ENCODE results near the gene MYO3B. TPM values are rescaled to one million over a fixed set of nuclear protein-coding genes. Genes with fewer than 3 reads are reported as not detected.

MYO3B gene
- total RNA-seq, 2 donors from 2014 or later, result 0.16 TPM; not detected in 1

DNA sequence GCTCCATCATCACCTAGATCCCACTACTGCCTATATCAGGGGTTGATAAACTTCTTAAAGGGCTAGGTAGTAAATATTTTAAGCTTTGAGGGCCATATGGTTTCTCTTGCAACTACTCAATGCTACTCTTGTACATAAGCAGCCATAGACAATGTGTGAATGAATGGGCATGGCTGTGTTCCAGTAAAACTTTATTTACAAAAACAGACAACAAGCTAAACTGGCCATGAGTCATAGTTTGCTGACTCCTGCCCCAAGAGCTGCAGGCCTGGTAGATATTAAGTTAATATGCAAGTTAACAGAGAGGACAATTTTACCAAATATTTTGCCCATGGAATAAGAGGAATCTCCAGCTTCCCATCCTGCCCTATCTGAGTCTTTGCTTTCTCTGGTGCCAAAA lies 29.8 kb upstream of the MYO3B start:
- Mint-ChIP-seq H3K27me3 (peaks cover 6% of the 10 kb centered on the region), H3K4me1 (no peaks in the 10 kb centered on the region), H3K4me3 (no peak overlapping the region), H3K27ac (no peak overlapping the region), H3K36me3 (ENCODE audit: low read depth) (no peaks in the 10 kb centered on the region)
- DNase-seq (no peak), ATAC-seq (no peak)
- no peaks in the 10 kb centered on the region for H3K9me3 ChIP-seq (ENCODE audit: control insufficient read depth, low read length, poor library complexity, severe bottlenecking)

- H3K27me3 Mint-ChIP-seq, result no peaks in the 10 kb centered on the region
- no peaks in the 10 kb centered on the region for H3K9me3 ChIP-seq (ENCODE audit: control insufficient read depth, low read length, poor library complexity, severe bottlenecking)
- no peak overlapping the region for H3K27ac Mint-ChIP-seq
- no peak for DNase-seq
- H3K4me1 Mint-ChIP-seq, result peaks cover 5% of the 10 kb centered on the region
- H3K4me3 Mint-ChIP-seq, result no peak overlapping the region
- no peaks in the 10 kb centered on the region for H3K36me3 Mint-ChIP-seq (ENCODE audit: low read depth)
- ATAC-seq, result no peak
These were observed 25.5 kb upstream of the MYO3B start for GRCh38 chr2:170152421-170152820.

DNA sequence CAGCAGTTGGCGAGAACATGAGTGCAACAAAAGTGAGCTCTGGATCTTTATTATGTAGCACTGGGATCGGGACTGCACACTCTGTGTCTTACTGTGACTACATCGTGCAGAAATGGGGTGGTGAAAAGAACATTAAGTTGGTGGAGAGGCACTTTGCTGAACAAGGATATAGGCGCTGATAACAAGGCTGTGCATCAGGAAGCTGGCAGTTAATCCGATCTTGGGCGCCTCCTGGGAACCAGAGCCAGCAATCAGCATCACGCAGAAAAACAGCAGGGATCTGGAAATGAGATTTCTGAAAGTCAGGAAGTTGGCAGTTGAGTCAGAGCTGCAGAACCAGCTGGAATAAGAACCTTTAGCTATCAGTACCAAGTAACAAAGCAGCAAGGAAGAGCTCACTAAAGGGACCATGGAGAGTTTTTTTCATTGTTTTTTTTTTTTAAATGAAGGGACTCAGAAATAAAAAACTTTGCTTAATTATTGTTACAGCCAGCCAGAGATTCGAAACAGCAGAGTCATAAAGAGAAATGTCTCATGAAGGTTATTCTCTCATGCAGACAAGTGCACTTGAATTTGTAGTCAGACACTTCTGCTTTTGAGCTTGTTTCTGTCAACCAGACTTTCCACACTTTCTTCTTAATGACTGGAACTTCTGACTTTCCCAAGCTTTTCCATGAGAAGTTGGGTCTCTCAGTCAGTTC lies 22.8 kb upstream of the MYO3B start:
- Mint-ChIP-seq H3K27me3 (peaks cover 8% of the 10 kb centered on the region), H3K27ac (no peak overlapping the region), H3K4me1 (peaks cover 5% of the 10 kb centered on the region), H3K4me3 (no peak overlapping the region), H3K36me3 (ENCODE audit: low read depth) (no peaks in the 10 kb centered on the region)
- DNase-seq (no peak), ATAC-seq (no peak)
- H3K9me3 ChIP-seq (ENCODE audit: control insufficient read depth, low read length, poor library complexity, severe bottlenecking), result no peaks in the 10 kb centered on the region

GRCh38 chr2:170155723-170156253 lies 22.2 kb upstream of the MYO3B start:
- Mint-ChIP-seq H3K4me3 (no peak overlapping the region), H3K27me3 (peaks cover 8% of the 10 kb centered on the region), H3K36me3 (ENCODE audit: low read depth) (no peaks in the 10 kb centered on the region), H3K27ac (no peak overlapping the region), H3K4me1 (peaks cover 5% of the 10 kb centered on the region)
- ATAC-seq (no peak), DNase-seq (no peak)
- H3K9me3 ChIP-seq (ENCODE audit: control insufficient read depth, low read length, poor library complexity, severe bottlenecking), result no peaks in the 10 kb centered on the region

DNA sequence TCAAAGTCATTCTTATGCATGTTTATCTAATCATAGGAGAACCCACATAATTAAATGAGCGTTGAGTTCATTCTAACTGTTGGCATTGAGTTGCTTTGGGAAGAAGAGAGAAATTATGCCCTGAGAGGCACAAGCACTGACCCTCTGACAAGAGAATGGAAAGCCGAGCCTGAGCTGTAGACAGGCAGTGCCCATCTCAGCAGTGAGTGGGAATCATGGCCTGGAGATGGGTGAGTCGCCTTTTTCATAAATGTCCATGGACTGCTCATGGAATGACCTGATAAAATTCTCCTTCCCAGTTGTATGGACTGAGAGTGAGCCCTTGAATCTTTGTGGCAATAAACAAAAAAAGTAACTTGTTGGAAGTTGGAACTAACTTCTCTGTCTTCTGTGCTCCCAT lies 21.4 kb upstream of the MYO3B start:
- ATAC-seq (no peak), DNase-seq (no peak)
- peaks cover 5% of the 10 kb centered on the region for H3K4me1 Mint-ChIP-seq
- no peak overlapping the region for H3K4me3 Mint-ChIP-seq
- no peaks in the 10 kb centered on the region for H3K9me3 ChIP-seq (ENCODE audit: control insufficient read depth, low read length, poor library complexity, severe bottlenecking)
- H3K27ac Mint-ChIP-seq, result no peak overlapping the region
- no peaks in the 10 kb centered on the region for H3K36me3 Mint-ChIP-seq (ENCODE audit: low read depth)
- peaks cover 12% of the 10 kb centered on the region for H3K27me3 Mint-ChIP-seq

GRCh38 chr2:170157025-170157684 lies 20.8 kb upstream of the MYO3B start:
- H3K9me3 ChIP-seq (ENCODE audit: control insufficient read depth, low read length, poor library complexity, severe bottlenecking), result no peaks in the 10 kb centered on the region
- Mint-ChIP-seq H3K27ac (no peak overlapping the region), H3K36me3 (ENCODE audit: low read depth) (no peaks in the 10 kb centered on the region), H3K27me3 (peaks cover 17% of the 10 kb centered on the region), H3K4me1 (peaks cover 5% of the 10 kb centered on the region), H3K4me3 (no peak overlapping the region)
- DNase-seq (no peak), ATAC-seq (no peak)

GRCh38 chr2:170159060-170159459 lies 18.9 kb upstream of the MYO3B start:
- no peak for ATAC-seq
- no peak overlapping the region for H3K27ac Mint-ChIP-seq
- H3K36me3 Mint-ChIP-seq (ENCODE audit: low read depth), result no peaks in the 10 kb centered on the region
- H3K9me3 ChIP-seq (ENCODE audit: control insufficient read depth, low read length, poor library complexity, severe bottlenecking), result no peaks in the 10 kb centered on the region
- no peak overlapping the region for H3K4me3 Mint-ChIP-seq
- peaks cover 5% of the 10 kb centered on the region for H3K4me1 Mint-ChIP-seq
- no peak for DNase-seq
- peaks cover 29% of the 10 kb centered on the region for H3K27me3 Mint-ChIP-seq

- no peaks in the 10 kb centered on the region for H3K4me1 Mint-ChIP-seq
- H3K9me3 ChIP-seq (ENCODE audit: control insufficient read depth, low read length, poor library complexity, severe bottlenecking), result no peaks in the 10 kb centered on the region
- H3K27ac Mint-ChIP-seq, result no peak overlapping the region
- H3K4me3 Mint-ChIP-seq, result no peak overlapping the region
- no peaks in the 10 kb centered on the region for H3K36me3 Mint-ChIP-seq (ENCODE audit: low read depth)
- ATAC-seq (no peak), DNase-seq (no peak)
- H3K27me3 Mint-ChIP-seq, result peaks cover 36% of the 10 kb centered on the region
These were observed 16.3 kb upstream of the MYO3B start for GRCh38 chr2:170161516-170162270.

DNA sequence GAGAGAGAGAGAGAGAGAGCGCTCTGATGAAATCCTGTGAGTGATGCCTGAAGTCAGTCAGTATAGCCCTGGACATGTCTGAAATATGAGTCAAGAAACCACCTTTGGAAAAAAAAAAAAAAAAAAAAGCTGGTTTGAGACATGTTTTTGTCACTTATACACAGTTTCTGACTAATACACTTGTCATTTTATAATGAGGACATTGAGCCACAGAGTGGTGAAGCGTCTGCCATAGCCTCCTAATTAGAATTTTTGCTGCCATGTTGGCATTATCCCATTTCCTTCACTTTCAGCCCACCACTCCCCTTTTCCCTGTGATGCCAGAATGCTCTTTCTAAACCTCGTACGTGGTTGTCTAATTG lies 15.7 kb upstream of the MYO3B start:
- H3K9me3 ChIP-seq (ENCODE audit: control insufficient read depth, low read length, poor library complexity, severe bottlenecking), result no peaks in the 10 kb centered on the region
- no peaks in the 10 kb centered on the region for H3K4me1 Mint-ChIP-seq
- DNase-seq (no peak), ATAC-seq (no peak)
- H3K27me3 Mint-ChIP-seq, result peaks cover 36% of the 10 kb centered on the region
- H3K27ac Mint-ChIP-seq, result no peak overlapping the region
- no peak overlapping the region for H3K4me3 Mint-ChIP-seq
- H3K36me3 Mint-ChIP-seq (ENCODE audit: low read depth), result no peaks in the 10 kb centered on the region

GRCh38 chr2:170163411-170164065 lies 14.4 kb upstream of the MYO3B start:
- H3K4me1 Mint-ChIP-seq, result no peaks in the 10 kb centered on the region
- H3K4me3 Mint-ChIP-seq, result no peak overlapping the region
- H3K27ac Mint-ChIP-seq, result no peak overlapping the region
- H3K9me3 ChIP-seq (ENCODE audit: control insufficient read depth, low read length, poor library complexity, severe bottlenecking), result no peaks in the 10 kb centered on the region
- ATAC-seq (no peak), DNase-seq (no peak)
- peaks cover 43% of the 10 kb centered on the region for H3K27me3 Mint-ChIP-seq
- H3K36me3 Mint-ChIP-seq (ENCODE audit: low read depth), result no peaks in the 10 kb centered on the region

- H3K36me3 Mint-ChIP-seq (ENCODE audit: low read depth), result no peaks in the 10 kb centered on the region
- no peaks in the 10 kb centered on the region for H3K4me1 Mint-ChIP-seq
- H3K27ac Mint-ChIP-seq, result no peak overlapping the region
- peaks cover 37% of the 10 kb centered on the region for H3K27me3 Mint-ChIP-seq
- H3K4me3 Mint-ChIP-seq, result no peak overlapping the region
- no peaks in the 10 kb centered on the region for H3K9me3 ChIP-seq (ENCODE audit: control insufficient read depth, low read length, poor library complexity, severe bottlenecking)
- ATAC-seq (no peak), DNase-seq (no peak)
These were observed 12.8 kb upstream of the MYO3B start for GRCh38 chr2:170165129-170165528.

DNA sequence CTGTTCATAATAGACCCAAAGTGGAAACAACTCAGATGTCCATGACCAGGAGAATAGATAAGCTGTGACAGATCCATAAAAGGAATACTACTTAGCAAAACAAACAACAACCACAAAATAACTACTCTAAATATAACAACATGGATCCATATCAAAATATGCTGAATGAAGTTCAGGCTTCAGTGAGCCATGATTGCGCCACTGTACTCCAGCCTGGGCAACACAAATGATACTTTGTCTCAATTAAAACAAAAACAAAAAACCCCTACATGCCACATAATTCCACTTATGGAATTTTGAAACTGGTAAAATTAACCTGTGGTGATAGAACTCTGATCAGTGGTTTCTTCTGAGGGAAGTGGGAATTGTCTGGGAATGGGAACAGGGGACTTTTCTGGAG lies 11.2 kb upstream of the MYO3B start:
- H3K36me3 Mint-ChIP-seq (ENCODE audit: low read depth), result no peaks in the 10 kb centered on the region
- no peak overlapping the region for H3K4me3 Mint-ChIP-seq
- no peaks in the 10 kb centered on the region for H3K4me1 Mint-ChIP-seq
- DNase-seq (no peak), ATAC-seq (no peak)
- peaks cover 39% of the 10 kb centered on the region for H3K27me3 Mint-ChIP-seq
- no peak overlapping the region for H3K27ac Mint-ChIP-seq
- no peaks in the 10 kb centered on the region for H3K9me3 ChIP-seq (ENCODE audit: control insufficient read depth, low read length, poor library complexity, severe bottlenecking)

Measured in T-helper 17 cell (primary cell).